Adipose tissue (tissue), 3 donors: ENCODE data around the gene RFC4. TPM values are rescaled to one million over a fixed set of nuclear protein-coding genes. Genes with fewer than 3 reads are reported as not detected.

Source experiments
- H3K27ac ChIP-seq: one replicate; pipeline ENCODE4 v1.5.1; 2013; ENCODE audit warnings: low read depth, low read length
- WGBS, 3 donors: extraction: QIAGEN DNeasy Blood & Tissue Kit; methylation state at CpG; one replicate each; pipeline ENCODE4 v1.1.7; 2013; 5-methylcytosine and 5-hydroxymethylcytosine counted together
- polyA plus RNA-seq, 3 donors: library from polyadenylated mRNA; stranded (reverse); fragments of 200-250 nt; gene quantifications; one replicate each; pipeline ENCODE4 v1.2.3, GENCODE V29; 2013
- donor health status: healthy with polysubstance abuse.
- donor health status: Bipolar disorder and iron deficiency.
- donor health status: healthy.

Gene RFC4
- polyA plus RNA-seq, 3 donors = 7.8 to 14.4 (median 12.7) TPM

- WGBS, 3 donors = 94 to 96% (median 95%) methylated on average over 10 of the region's 10 CpGs
- no peak overlapping the region for H3K27ac ChIP-seq
These were observed 46.0 kb downstream of the RFC4 start for GRCh38 chr3:186760141-186760833.

DNA sequence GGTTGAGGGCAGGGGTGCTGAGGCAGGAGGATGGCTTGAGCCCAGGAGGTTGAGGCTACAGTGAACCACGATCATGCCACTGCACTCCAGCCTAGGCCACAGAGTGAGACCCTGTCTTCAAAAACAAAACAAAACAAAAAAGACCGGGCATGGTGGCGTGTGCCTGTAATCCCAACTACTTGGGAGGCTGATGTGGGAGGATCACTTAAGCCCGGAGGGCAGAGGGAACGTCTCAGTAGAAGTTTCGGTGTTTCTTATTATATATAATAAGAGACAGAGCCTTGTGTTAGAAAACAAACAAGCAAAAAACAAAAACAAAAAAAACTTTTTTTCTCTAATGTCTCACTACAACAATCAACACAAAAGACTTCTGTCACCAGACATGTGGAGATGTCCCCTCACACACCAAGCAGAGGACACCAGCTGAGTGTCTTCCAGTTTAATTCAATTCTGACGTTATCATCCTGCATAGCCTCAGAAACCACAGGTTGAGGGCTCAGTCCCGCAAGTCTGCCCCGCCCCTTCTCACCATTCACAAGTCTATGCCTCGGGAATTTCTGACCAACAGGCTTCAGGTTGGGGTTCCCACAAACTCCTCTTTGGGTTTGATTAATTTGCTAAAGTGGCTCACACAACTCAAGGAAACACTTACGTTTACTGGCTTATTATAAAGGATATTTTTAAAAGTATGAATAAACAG lies 46.9 kb downstream of the RFC4 start:
- 72 to 80% (median 80%) methylated on average over 11 of the region's 11 CpGs for WGBS, 3 donors
- H3K27ac ChIP-seq = no peak overlapping the region

GRCh38 chr3:186757686-186758220 lies 48.5 kb downstream of the RFC4 start:
- WGBS, 3 donors = 77 to 84% (median 80%) methylated on average over 8 of the region's 8 CpGs
- H3K27ac ChIP-seq = no peak overlapping the region

DNA sequence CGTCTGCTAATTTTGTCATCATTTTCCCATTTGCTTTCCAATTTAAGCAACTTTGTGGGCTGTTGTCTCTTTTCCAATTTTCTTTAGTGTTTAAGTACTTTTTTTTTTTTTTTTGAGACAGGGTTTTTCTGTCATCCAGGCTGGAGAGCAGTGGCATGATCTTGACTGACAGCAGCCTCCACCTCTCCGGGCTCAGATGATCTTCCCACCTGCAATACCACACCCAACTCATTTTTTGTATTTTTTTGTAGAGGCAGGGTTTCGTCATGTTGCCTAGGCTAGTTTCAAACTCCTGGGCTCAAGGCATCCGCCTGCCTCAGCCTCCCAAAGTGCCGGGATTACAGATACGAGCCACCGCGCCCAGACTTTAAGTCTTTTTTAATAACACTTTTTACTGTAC lies 49.1 kb downstream of the RFC4 start:
- no peak overlapping the region for H3K27ac ChIP-seq
- 83 to 87% (median 85%) methylated on average over 8 of the region's 8 CpGs for WGBS, 3 donors

GRCh38 chr3:186754871-186755270 lies 51.4 kb downstream of the RFC4 start:
- H3K27ac ChIP-seq = no peak overlapping the region
- WGBS, 3 donors = 86 to 90% (median 88%) methylated on average over 5 of the region's 5 CpGs

DNA sequence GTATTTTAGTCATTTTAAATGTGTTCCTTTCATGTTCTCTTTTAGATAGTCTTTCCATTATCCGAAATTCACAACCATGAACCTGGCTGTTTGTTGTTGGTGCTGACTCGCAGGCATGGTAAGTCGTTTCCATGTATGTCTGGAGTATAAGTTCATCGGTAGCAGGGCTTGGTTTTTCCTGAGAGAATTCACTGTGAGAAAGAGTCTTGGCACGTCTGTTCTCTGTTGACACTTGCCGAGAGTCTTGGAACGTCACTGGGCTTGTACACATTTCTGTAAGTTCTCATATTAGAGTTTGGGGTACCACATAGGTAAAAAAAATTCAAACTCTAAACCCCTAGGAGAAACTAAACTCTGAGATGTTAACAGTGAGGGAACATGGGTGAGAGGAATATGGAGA lies 52.3 kb downstream of the RFC4 start:
- 74 to 88% (median 74%) methylated on average over 7 of the region's 7 CpGs for WGBS, 3 donors

DNA sequence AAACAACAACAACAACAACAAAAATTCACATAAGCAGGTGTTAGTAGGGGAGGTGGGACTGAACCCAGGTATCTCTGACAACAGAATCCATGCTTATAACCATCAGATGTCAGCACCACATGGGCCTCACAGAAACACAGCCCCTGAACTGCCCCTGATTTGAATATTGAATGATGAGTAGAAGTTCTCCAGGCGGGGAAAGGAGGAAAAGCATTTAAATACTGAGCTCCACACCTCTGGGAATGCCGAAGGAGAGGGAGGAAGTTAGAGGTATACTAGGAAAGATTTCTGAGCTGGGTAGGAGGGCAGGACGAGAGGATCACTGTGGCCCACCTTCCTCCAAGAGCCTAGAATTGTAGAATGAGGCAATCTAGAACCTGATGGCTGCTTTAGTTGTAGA lies 54.8 kb downstream of the RFC4 start:
- no peak overlapping the region for H3K27ac ChIP-seq
- WGBS, 3 donors = 55 to 72% (median 66%) methylated on average over 3 of the region's 3 CpGs

More for the DNA sequence above, 52.3 kb downstream of the RFC4 start:
- H3K27ac ChIP-seq = no peak overlapping the region

GRCh38 chr3:186750316-186750715 lies 56.0 kb downstream of the RFC4 start:
- 95 to 98% (median 96%) methylated on average over 2 of the region's 2 CpGs for WGBS, 3 donors
- H3K27ac ChIP-seq = no peak overlapping the region

GRCh38 chr3:186746008-186746407 lies 60.3 kb downstream of the RFC4 start:
- no peak overlapping the region for H3K27ac ChIP-seq
- WGBS, 3 donors = 11 to 31% (median 15%) methylated on average over 9 to 10 of the region's 10 CpGs

GRCh38 chr3:186743666-186744065 lies 62.6 kb downstream of the RFC4 start:
- H3K27ac ChIP-seq = no peak overlapping the region
- 32 to 76% (median 74%) methylated on average over 3 of the region's 3 CpGs for WGBS, 3 donors

- 62 to 83% (median 77%) methylated on average over 7 of the region's 7 CpGs for WGBS, 3 donors
- H3K27ac ChIP-seq = no peak overlapping the region
These were observed 63.5 kb downstream of the RFC4 start for GRCh38 chr3:186742618-186743380.

Other genes starting within 250 kb of the RFC4 start
- 1 to 10 TPM; 3.5 to 9.8 (median 6.8) TPM for gene TBCCD1, start 239.1 kb downstream of the RFC4 start, polyA plus RNA-seq
- 10 to 100 TPM; 23.6 to 44.9 (median 40.7) TPM for gene DNAJB11, start 235.8 kb downstream of the RFC4 start, polyA plus RNA-seq
- under 1 TPM in 1 of 3 donors, not detected in 2; 0.06 TPM for gene AHSG, start 193.4 kb downstream of the RFC4 start, polyA plus RNA-seq
- not detected for gene FETUB, start 166.1 kb downstream of the RFC4 start, polyA plus RNA-seq
- gene HRG, start 140.5 kb downstream of the RFC4 start, polyA plus RNA-seq = not detected
- under 1 TPM in 2 of 3 donors, not detected in 1; 0.02 to 0.04 TPM for gene KNG1, start 89.1 kb downstream of the RFC4 start, polyA plus RNA-seq
- gene EIF4A2, start 22.9 kb downstream of the RFC4 start, polyA plus RNA-seq = 100 to 1,000 TPM; 281 to 425 (median 396) TPM
- 1,000 to 10,000 TPM in 1 of 3 donors, 100 to 1,000 TPM in 1, 10 to 100 TPM in 1; 98.4 to 1,082 (median 265) TPM for gene ADIPOQ, start 36.2 kb upstream of the RFC4 start, polyA plus RNA-seq
- gene ST6GAL1, start 124.0 kb upstream of the RFC4 start, polyA plus RNA-seq = 10 to 100 TPM in 2 of 3 donors, 1 to 10 TPM in 1; 6.0 to 15.2 (median 10.8) TPM